ACHN (cell line): ENCODE results near the gene TXNDC17.
"Not testable (repeated sequence)": the region's sequence is repeated elsewhere in the genome, so short reads cannot be mapped to it uniquely, and the experiment has no call there.

Source experiments
- DNase-seq: peaks from one replicate; pipeline ENCODE4 v3.0.0-alpha.2; 2015
- in situ Hi-C: cut with HindIII; loops from 2 replicates; pipeline ENCODE4 v1.10.0; 2017; ENCODE audit warnings: low sequenced_read_pairs, low pct_ligation_motif_present, low pct_unique_long_range_greater_than_20kb

The TXNDC17 gene

DNA sequence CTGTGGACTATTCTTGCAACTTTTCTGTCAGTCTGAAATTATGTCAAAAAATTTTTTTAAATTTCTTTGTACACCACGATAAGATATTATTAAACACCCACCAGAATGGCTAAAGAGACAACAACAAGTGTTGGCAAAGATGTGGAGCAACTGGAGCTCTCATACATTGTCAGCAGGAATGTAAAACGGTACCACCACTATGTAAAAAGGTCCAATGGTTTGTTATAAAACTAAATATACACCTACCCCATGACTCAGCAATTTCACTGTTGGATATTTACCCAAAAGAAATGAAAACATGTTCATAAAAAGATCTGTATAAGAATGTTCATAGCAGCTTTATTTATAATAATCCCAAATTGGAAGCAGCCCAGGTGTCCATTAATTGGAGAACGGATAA lies 7.6 kb upstream of the TXNDC17 start:
- in situ Hi-C loops: no loop called here
- no peak for DNase-seq

DNA sequence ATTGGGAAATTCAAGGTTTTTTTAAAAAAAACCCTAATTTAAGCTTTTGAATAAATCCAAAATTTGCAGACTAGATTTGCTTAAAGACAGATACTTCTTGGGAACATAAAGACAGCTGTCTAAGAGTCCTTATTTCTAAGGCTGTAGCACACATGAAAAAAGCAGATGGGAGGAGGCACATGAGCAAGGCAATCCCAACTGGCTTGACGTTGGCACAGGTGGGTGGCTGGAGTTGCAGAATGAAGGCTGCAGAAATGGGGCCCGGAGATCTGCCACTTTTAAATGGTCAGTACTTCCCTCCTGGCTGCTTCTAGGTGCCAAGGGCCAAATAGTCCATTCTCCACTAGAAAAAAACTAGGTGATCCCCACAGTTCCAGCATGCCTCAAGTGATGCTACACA lies 4.8 kb upstream of the TXNDC17 start:
- no peak for DNase-seq
- in situ Hi-C loops: no loop called here

DNA sequence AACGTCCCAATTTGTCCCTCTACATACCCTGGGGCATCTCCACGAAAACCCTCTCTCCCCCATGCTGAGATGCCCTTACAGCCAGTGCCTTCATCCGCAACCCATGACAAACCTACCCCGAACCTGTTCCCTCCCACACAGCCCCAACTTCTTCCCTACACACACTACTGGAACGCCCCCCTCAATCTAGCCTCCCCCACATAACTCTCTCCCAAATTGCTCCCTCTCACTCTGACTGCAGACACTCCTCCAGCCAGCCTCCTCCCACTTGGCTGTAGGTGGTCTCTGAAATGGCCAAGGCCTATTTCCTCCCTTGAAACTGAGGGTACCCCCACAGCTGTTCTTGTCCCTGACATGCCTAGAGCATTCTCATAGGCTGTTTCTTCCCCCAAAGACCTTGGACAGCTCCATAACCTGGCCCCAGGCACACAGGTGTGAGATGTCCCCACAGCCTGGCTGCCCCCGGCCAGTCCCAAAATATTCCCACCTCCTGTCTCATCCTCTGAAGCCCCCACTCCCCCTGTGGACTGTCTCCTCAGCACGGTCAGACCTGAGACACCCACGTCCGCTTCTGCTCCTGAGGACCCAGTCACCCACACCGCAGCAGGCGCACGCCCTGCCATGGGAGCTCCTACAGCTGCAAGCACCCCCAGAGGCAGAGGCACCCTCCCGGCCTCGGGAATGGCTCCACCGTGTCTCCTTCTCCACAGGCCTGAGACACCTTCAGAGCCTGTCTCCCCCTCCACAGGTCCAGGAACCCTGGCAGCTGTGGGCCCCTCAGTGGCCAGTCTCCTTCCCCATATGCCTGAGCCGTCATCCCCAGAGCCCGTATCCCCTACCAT lies 4.0 kb upstream of the TXNDC17 start:
- in situ Hi-C loops: no loop called here
- no peak for DNase-seq

DNA sequence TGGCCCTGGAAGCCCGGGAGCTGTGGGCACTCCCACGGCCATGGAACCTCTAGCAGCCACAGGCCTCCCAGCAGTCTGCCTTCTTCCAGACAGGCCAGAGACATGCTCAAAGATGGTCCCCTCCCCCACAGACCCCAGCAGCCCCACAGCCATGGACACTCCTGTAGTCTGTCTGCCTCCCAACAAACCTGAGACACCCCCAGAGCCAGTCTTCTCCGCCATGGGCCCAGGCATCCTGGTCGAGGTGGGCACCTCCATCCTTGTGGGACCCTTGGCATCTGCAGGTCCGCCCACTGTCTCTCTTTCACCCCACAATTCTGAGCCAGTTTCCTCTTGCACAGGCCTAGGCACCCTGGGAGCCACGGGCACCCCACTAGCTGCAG lies 3.4 kb upstream of the TXNDC17 start:
- in situ Hi-C loops: no loop called here
- DNase-seq: no peak

DNA sequence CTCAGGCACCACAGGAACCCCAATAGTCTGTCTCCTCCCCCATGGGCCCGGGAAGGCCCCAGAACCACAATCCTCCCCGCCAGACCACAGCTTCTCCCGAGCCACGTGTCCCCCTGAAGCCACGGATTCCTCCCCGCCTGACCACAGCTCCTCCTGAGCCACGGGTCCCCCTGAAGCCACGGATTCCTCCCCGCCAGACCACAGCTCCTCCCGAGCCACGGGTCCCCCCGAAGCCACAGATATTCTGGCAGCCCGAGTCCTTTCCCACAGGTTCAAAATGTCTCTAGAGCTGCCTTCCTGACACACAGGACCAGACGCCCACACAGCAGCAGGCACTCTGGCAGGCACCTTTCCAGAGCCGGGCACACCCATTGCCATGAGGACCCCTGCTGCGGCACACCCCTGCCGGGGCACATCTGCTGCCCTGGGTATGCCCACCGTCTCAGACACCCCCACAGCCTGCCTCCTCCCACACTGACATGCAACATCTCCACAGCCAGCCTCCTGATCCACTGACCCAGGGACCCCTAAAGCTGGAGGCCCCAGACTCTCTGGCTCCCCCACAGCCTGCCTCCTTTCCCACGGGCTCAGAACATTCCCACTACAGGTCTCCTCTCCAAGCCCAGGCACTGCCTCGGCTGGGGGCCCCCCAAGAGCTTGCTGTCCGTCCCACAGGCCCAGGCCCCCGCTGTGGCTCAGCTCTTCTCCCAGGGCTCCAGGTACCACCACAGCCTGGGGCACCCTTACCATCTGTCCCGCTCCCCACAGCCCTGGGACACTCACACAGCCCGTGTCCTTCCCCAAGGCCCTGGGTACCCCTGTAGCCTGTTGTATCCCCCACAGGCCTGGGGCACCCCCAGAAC lies 2.6 kb upstream of the TXNDC17 start:
- in situ Hi-C loops: no loop called here
- DNase-seq: no peak

DNA sequence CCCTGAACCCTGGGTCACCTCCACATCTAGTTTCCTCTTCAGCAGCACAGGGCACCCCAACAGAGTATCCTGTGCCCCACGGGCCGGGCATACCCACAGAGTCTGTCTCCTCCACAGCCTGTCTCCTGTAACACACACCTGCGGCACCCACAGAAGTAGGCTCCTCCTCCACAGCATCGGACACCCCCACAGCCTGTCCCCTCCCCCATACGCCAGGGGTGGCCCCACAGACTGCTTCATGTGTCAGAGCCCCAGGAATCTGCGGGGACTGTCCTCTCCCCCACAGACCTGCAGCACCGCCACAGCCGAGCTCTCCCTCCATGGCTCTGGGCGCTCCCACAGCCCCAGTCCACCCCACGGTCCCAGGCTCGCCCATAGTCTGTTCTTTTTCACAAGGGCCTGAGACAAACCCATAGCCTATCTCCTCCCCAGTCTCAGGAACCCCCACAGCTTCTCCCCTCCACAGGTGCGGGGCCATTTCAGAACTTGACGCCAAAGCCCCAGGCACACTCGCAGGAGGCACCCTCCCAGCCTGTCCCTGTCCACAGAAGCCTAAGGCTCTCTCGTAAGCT lies 1.8 kb upstream of the TXNDC17 start:
- in situ Hi-C loops: no loop called here
- DNase-seq: no peak

DNA sequence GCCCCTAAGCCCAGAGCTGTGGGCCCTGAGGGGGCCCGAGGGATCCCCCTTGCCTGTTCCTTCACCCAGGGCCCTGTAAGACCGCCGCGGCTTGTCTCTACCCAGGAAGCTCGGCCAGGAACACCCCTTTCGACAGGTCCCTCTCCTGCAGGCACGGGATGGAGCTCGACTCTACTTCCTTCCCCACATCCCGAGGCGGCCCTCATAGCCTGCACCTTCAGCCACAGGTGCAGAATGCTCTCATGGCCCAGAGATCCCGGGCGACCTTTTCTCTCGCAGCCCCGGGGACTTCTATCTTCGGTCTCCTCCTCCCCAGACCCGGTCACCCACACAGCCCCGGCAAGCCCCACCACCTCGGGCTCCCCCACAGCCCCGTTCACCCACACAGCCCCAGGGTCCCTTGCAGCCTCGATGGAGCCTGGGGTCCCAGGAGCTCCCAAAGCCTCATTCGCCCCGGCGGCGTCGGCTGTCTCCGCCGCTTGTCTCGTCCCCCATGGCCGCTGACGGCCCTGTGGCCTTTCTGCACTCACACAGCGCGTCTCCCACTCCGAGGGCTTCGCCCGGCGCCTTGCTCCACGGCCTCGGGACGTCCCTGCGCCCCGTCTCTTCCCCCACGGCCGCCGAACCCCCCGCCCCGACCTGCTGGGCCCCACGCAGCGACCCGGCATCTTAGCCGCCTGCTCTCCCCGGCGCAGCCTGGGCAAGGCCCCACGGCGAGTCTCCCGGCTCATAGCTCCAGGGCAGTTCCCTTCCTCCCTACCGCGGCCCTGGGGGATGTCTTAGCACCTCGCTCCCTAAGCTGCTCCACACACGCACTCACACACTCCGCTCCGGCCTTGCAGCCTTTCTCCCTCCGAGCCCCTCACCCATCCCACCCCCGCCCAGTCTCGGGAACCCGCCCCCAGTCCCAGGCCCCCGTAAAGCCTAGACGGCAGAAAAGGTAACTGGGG lies 999 bp upstream of the TXNDC17 start:
- DNase-seq: peak; percentile 53
- in situ Hi-C loops: no loop called here

DNA sequence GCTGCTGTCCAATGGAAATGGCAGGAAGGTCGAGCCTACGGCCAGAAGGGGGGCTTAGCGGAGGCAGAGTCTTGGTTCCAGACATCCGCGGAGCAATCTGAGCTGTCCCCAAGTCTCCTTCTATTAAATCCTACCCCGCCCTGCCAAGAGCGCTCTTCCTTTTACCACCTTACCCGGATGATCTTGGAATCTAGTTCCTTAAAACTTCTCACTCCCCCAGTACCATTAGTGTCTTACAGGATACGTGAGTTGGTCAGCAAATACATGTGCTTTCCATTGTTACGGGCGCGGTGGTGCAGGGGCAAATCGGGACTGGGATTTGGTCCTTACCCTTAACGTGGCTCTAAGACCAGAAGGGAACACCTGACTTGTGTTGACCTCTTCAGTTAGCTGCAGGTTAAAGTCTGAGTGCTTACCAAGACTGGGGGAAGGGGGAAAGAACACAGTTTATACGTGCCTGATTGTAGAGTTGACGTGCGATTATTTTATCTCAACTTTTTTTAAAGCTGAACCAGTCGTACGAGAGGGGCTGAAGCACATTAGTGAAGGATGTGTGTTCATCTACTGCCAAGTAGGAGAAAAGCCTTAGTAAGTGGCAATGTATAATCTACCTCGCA lies 495 bp downstream of the TXNDC17 start:
- in situ Hi-C loops: no loop called here
- DNase-seq: peak; percentile 16

DNA sequence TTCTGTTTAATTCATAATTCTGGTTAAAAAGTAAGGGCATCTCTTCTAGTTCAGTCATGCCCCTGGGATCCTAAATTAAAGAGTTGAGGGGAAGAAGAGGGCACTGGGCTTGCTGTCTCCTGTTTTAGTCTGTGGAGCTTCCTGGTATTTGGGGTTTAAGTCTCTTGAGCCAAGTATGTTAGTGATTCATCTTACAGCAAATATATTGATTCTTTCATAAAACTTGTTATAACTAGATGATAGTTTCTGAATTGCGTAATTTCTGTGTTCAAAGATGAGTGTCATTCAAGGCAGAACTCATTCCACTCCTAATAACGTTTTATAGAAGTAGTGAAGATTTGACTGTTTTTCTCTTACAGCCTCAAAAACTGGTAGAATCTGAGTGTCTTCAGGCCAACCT lies 1.7 kb downstream of the TXNDC17 start:
- in situ Hi-C loops: no loop called here
- DNase-seq: no peak

DNA sequence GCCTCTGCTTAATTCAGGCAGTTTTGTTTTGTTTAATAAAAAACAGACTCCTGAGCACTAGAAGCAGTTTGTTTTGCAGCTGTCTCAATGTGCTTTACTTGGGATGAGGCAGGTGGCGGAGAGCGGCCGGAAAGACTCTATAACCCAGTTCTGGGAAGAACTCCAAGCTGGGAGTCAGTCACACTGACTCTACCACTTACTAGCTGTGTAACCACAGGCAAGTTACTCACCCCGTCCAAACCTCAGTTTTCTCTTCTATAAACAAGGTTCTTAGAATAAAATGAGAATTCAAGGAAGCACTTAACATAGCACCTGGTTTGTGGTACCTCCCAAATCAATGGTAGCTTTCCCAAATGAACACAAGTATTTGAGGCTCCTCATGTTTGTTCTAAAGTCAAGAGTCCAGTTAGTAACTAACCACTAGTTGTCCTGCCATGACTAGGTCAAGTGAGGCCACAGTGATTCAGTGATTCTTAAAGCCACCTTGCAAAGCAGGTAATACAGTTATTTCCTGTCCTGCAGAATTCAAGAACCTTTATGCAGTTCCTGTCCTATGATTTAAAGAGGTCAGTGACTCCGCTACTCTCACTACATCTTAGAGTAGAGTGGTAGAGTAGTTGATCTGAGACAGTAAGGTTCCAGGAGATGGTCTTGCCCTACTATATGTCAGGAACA lies 2.7 kb downstream of the TXNDC17 start:
- in situ Hi-C loops: no loop called here
- DNase-seq: peak; percentile 84

DNA sequence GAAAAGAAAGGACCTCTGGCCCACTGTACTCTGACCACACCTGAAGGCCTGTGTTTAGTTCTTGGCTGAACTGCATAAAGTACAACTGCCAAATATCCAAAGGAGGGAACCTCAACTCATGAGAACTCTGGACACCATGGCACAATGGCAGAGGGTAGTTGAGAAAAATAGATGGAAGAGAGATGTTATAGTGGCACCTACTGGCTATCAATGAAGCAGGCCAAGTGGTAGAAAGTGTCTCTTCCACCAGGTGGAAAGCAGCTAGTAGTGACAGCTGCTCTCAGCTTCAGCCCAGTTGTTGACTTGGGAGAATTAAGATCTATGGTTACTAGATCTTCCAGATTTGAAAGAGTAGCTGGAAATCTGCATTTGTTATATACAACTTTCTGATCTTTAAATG lies 7.3 kb downstream of the TXNDC17 start:
- peak; percentile 57 for DNase-seq
- in situ Hi-C loops: no loop called here

DNA sequence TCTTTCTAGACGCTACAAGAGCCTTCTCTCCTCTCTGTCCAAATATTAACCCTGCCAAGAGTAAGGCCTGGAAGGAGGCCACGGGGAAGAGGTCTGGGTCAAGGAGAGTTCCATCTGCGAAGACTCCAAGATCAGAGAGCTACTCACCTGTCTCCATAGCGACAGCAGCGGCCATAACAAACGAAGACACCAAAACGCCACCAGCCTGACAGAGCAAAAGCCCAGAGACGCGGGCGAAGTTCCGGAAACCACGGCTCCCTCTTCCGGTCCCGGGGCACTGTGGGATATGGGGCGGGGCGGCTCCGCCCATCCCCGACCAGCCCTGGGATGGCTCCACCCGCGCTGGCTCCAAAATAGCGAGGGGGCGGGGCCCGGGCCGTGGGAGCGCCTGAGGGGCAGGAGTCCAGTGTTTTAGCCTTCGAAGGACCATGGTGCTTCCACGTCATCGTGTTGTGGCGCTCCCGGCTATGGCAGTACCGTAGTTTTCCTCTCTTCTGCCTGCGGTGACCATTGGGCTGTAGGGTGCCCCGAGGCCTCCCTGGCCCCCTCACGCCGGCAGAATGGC lies 10.6 kb downstream of the TXNDC17 start, which contains the start of the genes C17orf100 and MED31:
Gene C17orf100 (plus strand): TSS at position 409 of the 565 bp plus-strand sequence. CDS start 152 bp downstream, at position 561.
Gene MED31 (minus strand): TSS at position 252 of the 565 bp plus-strand sequence. CDS start 77 bp downstream, at position 175.
- DNase-seq: peak; percentile 93
- in situ Hi-C loops: no loop called here

DNA sequence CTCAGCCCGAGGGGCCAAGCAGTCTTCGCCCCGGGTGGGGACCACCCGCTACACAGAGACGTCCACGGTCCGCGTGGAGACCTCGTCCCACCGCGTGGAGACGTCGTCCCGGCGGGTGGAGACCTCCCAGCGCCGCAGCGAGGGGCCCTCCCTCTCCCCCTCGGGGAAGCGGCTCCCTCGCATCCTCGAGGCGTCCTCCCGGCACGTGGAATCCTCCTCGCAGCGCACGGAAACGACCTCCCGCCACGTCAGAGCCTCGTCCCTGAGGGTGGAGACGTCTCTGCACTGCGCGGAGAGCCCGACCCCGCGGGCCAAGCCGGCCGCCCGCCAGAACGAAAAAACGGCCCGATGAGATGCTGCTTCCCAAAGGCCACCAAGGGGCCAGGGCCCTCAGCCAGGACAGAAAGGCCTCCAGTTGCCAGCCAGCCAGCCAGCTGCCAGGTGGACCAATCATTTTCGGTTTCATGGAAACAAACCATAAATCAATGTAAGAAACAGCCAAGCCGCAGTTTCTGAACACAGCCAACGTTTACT lies 11.1 kb downstream of the TXNDC17 start:
- DNase-seq: no peak
- in situ Hi-C loops: no loop called here

DNA sequence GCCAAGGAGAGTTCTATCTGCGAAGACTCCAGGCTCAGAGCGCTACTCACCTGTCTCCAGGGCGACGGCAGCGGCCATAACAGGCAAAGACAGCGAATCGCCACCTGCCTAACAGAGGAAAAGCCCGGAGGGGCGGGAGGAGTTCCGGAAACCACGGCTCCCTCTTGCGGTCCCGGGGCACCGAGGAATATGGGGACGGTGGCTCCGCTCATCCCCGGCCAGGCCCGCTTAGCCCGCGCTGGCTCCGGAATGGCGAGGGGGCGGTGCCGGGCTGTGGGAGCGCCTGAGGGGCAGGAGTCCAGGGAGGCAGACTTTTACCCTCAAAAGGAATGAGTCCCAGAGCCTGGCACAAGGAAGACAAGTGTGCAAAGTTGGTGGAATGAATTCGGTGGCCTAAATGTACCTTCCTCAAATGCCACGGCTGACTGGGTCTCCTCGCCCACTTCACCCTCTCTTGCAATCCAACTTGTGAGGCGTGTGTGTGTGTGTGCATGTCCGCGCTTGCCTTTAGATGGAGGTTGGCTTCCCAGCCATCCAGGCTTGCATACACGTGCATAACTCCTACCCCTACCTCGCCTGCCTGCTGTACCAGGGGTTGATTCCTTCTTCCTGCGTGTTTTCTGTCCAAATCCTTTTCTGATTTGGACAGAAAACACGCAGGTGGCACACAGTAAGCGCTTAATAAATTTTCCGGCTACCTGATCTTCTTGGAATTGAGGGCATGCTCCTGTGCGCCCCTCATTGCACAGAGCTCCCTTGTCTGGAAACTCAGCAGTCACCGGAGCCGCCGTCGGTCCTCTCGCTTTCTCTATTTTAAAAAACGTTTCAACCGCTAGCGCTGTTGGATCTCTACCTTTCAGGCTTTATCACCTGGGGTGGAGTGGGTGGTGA lies 14.2 kb downstream of the TXNDC17 start:
- in situ Hi-C loops: no loop called here

DNA sequence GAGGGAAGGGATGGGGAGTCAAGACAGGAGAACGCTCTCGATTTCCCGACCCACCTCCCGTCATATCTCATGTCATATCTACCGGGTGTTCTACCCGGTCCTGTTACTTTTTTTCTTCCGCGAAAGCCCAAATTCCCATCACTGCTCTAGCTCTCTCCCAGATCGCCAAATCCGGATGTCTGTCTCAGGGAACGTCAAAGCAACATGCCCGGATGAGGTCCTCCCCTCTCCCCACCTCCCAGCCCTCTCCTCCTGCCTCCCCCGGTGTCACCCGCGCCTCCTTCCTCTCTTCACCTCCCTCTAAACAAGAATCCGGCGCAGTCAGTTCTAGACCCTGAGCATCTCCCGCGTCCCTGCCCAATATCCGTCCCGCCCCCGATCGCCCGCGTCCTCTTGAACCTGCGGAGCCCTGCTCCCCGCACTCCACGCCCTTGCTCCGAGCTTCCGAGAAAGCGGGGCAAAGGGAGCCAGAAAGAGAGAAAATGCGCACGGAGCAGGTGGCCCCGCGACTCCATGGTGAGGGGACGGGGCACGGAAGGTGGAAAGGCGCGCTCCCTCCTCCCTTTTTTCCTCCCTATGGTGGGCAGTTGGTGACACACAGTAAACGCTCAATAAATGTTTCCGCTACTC lies 15.0 kb downstream of the TXNDC17 start:
- DNase-seq, in situ Hi-C loops: not testable (repeated sequence)

More for the DNA sequence above, 14.2 kb downstream of the TXNDC17 start:
- DNase-seq: no peak
